Kasumi-1 (cell line): ENCODE results near the gene SP6.

Experiments used
- DNase-seq, 2 experiments: peaks; one replicate each; lab custom pipeline; 2025; lab: John Stamatoyannopoulos, UW

Gene SP6

GRCh38 chr17:47812146-47812920 lies 38.6 kb downstream of the SP6 start:
- no peak for DNase-seq

- no peak for DNase-seq
These were observed 39.3 kb downstream of the SP6 start for GRCh38 chr17:47811709-47812108.

DNA sequence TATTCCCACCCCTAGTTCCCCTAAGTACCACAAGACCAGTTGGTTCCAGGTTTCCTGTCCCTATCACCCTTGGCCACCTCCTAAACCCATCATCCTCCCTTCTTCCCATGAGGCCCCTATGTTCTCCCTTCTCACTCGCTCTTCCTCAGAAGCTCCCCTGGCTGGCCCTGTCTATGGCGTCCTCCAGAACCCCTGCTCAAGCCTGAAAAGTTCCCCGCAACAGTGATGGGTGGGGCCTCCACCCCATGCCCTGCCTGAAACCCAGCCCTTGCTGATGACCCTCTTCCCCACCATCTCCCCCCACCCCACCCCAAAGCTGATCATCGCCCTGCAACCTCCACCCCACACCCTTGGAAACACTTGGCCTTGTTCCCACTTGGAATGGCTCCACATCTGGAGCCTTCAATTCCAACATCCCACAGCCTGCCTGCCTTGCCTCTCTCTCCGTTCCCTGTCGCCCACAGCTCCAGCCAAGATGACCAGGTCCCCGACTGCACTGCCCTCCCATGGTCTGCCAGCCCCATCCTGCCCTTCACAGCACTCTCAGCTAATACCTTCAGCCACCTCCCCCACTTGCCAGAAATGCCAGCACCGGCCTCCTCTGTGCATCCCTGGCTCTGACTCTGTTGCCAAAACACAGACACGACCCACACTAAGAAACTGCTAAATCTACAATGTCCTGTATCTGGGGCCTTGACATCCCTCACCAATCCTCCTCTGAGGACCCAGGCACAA lies 39.9 kb downstream of the SP6 start:
- no peak for DNase-seq

DNA sequence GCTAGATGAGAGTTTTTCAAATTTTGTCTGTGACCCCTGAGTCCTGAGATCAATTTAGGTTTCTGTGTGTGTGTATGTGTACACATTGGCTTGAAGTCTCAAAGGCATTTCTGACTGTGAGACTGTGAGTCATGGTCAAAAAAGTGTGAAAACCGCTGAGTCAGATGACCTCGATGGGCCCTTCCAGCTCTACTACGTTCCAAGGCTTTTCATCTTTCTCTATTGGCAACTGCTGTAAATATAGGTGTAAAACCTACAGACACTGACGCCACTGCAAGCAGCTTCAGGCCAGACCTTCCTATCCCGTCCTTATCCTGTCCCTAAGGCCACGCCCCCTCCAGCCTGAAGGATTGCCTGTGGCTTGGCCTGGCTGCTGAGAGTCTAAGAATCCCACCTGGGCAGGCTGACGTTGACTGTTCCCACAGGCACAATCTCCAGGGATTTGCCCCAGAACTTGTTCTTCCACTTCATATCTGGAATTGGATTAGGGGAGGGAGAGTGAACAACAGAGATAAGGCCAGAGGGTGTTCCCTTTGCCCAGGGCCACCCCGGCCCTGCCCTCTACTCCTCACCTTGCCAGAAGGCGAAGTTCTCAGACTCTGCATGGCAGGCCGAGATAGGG lies 40.7 kb downstream of the SP6 start:
- no peak for DNase-seq

DNA sequence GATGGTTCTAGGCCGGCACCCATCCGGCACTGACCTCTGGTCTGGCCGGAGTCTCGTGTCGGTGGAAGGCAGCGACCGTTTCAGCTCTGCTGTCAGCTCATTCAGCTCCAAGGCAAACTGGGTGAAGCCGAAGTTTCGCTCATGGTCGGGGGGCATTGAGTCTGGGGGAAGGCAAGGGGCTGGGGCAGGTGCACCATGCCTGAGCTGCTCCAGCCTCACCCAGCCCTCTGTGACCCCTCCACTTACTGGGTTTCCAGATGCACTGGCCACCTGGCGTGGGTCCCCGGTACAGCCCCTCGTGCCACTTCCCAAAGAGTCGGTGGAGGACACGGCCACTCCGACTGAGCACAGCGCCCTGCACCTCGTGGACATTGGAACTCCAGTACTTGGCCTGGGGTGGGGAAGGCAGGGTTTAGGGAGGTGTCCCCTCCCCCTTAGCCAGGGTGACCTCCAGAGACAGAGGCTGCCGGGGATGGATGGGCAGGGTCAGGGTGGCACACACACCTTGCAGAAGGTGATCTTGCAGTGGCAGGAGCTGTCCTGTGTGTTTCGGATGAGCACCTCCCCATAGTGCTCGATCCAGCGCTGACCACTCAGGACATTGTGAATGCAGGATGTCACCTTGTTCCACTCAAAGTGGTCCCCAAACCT lies 42.0 kb downstream of the SP6 start:
- no peak for DNase-seq

DNA sequence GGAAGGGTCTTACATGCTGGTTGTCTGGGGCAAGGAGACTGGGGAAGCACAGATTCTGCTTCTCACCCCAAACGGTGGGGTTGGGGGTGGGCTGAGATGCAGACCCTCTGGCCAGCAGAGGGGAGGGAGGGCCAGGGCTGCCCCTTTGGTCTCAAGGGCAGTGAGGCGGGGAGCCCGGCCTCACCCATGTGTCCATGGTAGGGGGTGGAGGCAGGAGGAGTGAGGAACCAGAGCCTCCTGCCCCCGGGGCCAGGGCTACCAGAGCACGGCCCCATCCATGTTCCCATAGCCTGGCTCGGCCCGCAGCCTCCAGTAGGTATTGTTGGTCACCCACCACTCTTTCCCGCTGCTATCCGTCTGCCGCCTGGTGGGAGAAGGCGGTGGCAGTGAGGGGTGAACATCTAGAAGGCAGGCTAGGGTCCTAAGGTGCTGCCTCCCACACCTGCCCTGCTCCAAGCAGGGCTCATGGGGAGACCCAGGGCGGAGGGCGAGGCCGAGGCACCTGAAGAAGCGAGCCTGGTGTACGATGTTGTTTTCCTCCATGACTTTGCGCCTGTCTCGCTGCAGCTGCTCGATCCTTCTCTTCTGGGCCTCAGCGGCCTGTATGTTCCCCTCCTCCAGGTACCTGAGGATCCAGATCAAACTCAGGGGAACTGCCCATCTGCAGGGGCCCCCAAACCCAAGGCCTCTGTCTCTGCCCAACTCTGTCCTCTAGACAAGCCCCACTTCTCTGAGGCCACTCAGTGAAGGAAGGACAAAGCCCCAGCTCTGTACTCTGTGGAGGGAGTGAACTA lies 42.7 kb downstream of the SP6 start:
- DNase-seq = no peak

DNA sequence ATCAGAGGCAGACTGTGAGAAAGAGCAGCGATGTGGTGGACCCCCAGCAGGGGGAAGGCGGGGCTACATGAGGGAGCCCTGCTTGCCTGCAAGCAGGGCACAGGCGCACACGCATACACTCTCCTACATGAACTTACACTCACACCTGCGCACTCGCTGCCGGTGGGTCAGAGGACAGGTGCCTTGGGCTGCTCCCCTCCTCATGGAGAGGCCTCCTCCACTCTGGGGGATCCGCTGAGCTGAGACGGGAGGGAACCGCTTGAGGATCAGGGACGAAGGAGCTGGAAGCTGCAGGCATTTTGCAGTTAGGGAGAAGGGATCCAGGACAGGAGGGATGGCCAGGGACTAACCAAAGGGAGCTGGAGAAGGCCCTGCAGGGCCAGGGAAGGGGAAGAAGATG lies 43.5 kb downstream of the SP6 start:
- DNase-seq = no peak

GRCh38 chr17:47806913-47807255 lies 44.1 kb downstream of the SP6 start:
- no peak for DNase-seq

DNA sequence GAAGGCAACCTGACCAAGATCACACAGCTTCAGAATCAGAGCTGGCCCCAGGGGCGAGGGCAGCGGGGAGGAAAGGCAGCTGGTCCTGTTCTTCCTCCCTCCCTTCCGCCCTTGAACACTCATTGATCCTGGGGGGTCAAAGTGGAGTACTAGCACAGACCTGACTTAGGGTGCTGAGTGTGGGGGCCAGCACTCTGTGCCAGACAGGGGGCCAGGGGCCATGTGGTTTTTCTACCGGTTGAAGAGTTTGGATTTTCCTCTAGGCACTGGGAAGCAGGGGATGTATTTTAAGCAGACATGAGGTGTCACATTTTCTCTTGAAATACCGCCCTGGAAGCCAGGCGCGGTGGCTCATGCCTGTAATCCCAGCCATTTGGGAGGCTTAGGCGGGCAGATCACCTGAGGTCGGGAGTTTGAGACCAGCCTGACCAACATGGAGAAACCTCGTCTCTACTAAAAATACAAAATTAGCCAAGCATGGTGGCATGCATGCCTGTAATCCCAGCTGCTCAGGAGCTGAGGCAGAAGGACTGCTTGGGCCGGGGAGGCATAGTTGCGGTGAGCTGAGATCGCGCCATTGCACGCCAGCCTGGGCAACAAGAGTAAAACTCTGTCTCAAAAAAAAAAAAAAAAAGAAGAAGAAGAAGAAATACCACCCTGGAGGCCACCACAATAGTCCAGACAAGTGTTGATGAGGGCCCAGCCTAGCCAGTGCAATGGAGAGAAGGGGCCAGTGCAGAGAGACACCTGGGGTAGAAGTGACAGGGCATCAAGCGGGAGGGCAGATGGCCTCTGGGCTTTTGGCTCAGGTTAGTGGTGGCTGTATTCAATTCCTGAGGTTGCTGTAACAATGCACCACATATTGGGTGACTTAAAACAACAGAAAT lies 44.7 kb downstream of the SP6 start:
- no peak for DNase-seq

GRCh38 chr17:47804461-47804860 lies 46.5 kb downstream of the SP6 start:
- DNase-seq = no peak

GRCh38 chr17:47803751-47804150 lies 47.2 kb downstream of the SP6 start:
- DNase-seq = no peak

GRCh38 chr17:47803201-47803600 lies 47.8 kb downstream of the SP6 start:
- no peak for DNase-seq

DNA sequence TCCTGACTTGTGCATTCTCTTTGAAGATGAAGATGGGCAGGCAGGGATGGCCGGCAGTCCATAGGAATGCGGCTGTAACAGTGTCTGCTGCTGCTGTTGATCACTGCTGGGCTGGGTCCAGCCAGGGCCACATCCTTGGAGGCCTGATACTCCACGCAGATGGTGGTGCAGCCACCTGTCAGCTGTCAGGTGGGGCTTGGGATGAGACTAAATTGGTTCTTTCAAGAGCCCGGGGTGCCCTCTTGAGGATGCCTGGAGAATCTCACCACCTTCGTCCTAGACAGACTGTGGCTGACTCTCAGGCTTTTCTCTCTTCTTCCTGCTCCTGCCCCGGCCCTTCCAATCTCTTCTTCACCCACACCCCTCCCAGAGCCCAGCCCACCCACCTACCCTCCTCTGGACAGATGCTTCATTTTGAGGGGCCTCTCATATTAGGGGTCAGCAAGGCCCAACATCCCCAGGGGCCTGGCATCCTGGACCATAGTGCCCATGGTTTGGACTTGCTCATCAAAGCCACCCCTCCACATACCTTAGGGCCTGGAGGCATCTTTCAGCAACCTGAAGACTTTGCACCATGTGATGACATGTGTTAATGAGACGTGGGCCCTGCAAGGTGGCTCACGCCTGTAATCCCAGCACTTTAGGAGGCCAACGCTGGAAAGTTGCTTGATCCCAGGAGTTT lies 48.5 kb downstream of the SP6 start:
- peak; percentile 73 to 83 for DNase-seq

- DNase-seq = no peak
These were observed 49.1 kb downstream of the SP6 start for GRCh38 chr17:47801906-47802305.

GRCh38 chr17:47801176-47801765 lies 49.7 kb downstream of the SP6 start:
- no peak for DNase-seq

GRCh38 chr17:47800686-47801085 lies 50.3 kb downstream of the SP6 start:
- DNase-seq = no peak

DNA sequence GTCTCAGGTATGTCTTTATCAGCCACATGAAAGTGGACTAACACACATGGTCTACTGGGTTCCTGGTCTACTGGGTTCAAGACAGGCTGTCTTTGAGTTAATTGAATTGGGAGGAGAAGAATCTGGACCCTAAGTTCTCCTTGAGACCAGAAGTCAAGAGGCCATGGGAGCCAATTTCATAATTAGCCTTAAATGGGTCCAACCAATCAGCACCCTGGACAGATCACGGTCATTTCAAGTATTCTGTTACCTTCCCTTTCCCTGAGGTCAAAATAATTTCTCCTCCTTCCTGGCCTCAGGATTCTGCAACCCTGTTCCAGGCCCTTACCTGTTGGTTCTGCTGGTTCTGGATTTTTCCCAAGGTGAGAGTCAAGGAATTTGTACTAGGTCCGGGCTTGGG lies 53.2 kb downstream of the SP6 start:
- peak in 1 of 2 experiments; percentile 26 for DNase-seq
